ENCODE results near the gene PXDN.
"Not testable (repeated sequence)": the region's sequence is repeated elsewhere in the genome, so short reads cannot be mapped to it uniquely, and the experiment has no call there.

Gene PXDN

DNA sequence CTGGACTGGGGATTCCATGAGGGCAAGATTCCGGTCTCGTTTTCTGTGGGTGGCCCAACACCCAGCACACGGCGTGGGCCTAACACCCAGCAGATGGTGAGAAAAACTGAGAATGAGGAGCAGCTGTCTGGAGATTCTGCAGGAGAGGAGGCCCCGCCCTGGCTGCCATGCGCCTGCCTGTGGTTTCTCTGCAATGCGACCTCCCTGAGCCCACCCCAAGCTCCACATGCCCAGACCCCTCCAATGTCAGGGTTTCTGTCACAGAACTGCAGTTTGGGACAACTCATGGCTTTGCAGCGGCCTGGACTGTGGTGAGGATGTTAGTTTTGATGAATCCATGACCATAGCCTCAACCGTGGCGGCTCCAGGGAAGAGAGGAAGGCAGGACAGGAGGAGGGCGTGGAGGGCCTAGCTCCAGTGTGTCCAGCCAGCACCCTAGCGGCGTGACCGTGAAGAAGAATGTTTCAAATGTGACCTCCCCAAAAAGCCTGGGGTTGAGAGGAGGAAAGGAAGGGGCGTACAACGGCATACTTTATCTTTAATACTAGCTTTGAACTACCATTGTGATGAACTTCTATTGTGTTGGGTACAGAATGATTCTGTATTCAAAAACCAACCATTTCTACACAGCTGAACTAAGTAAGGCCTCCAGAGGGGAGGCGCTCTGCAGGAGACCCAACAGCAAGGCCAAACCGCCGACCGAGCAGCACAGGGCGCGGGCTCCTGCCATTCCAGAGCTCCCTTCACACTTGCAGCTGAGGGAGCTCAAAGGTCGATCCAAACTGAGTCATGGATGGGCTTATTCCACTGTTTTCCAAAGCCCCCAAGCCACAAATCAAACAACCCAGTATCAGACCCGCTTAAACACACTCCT lies 3.4 kb downstream of the PXDN start:
- DNase-seq: no peak

GRCh38 chr2:1739961-1740715 lies 4.2 kb downstream of the PXDN start:
- DNase-seq: no peak

- no peak for DNase-seq
Observed at GRCh38 chr2:1739322-1739957, 4.9 kb downstream of the PXDN start.

DNA sequence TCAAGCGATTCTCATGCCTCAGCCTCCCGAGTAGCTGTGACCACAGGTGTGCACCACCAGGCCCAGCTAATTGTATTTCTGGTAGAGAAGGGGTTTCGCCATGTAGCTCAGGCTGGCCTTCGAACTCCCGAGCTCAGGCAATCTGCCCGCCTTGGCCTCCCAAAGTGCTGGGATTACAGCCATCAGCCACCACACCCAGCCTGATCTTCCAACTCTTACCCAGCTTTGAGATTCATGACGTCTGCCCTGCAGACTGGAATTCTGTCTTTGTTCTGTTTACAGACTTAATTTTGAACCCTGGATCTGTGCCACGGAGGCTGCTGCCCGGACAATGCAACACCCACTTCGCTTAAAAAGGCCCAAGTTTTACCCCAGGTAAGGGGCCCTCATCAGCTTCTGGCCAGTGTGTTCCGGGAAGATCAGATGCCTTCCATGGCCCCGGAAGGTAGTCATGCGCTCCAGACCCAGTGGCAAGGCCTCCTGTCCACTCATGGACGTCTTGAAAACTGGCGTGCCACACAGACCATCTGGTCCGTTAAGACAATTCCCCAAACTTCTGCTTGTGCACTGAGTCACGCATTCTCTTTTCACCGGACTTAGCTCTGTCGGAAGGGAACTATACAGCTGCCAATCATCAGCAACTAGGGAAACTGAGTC lies 5.5 kb downstream of the PXDN start:
- DNase-seq: no peak

- DNase-seq: no peak
Observed at GRCh38 chr2:1738163-1738562, 6.2 kb downstream of the PXDN start.

- no peak for DNase-seq
Observed at GRCh38 chr2:1736997-1737480, 7.3 kb downstream of the PXDN start.

DNA sequence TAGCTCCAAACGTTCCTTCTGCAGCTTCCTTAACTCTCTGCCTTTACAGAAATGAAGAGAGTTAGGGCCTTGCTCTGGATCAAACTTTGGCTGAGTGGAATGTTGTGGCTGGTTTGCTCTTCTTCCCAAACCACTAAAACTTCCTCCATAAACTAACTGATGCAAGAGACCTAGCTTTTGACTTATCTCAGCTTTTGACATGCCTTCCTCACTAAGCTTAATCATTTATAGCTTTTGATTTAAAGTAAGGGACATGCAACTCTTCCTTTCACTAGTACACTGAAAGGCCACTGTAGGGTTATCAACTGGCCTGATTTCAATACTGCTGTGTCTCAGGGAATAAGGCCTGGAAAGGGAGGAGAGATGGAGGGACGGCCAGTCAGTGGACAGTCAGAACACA lies 8.3 kb downstream of the PXDN start:
- DNase-seq: peak; percentile 11

DNA sequence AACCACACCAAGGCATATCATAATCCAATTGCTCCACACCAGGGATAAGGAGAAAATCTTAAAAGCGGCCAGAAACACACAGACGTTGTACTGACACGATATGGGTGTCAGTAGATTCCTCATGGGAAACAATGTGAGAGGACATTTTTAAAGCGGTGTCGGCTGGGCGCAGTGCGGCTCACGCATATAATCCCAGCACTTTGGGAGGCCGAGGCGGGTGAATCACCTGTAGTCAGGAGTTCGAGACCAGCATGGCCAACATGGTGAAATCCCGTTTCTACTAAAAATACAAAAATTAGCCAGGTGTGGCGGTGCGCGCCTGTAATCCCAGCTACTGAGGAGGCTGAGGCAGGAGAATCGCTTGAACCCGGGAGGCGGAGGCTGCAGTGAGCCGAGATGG lies 11.0 kb downstream of the PXDN start:
- DNase-seq: not testable (repeated sequence)

DNA sequence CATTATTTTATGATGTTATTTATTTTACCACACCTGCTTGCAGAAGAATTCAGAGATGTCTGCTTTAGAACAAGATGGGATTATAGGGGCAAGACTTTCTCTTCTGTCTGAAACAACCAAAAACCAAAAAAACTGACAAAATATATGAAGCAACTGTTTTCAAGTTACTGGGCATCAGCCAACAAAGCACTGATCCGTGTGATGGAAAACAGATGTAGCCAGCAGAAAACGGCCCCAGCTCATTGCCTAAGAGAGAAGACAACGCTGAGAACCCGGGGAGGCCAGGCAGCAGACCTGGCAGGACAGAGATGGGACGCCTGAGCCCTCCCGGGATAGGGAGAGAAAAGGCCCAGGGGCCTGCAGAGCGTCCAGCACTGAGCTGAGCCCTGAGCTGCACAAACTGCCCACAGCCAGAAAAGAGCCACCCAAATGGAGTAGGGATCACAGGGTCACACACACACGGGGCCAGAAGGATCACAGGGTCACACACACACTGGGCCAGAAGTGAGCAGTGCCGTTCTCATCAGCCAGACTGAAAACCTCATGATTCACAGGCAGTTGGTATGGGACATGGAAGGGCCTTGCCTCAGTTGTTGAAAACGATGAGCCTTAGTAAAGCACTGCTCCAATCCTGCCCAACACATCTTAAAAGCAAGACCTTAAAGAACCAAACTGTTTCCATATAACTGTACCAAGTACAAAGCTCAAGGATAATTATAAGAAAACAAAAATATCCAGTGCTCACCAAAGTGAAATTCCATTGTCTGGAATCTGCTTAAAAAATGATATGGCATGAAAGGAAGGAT lies 12.1 kb downstream of the PXDN start:
- DNase-seq: no peak

- no peak for DNase-seq
Observed at GRCh38 chr2:1731447-1731962, 12.8 kb downstream of the PXDN start.

DNA sequence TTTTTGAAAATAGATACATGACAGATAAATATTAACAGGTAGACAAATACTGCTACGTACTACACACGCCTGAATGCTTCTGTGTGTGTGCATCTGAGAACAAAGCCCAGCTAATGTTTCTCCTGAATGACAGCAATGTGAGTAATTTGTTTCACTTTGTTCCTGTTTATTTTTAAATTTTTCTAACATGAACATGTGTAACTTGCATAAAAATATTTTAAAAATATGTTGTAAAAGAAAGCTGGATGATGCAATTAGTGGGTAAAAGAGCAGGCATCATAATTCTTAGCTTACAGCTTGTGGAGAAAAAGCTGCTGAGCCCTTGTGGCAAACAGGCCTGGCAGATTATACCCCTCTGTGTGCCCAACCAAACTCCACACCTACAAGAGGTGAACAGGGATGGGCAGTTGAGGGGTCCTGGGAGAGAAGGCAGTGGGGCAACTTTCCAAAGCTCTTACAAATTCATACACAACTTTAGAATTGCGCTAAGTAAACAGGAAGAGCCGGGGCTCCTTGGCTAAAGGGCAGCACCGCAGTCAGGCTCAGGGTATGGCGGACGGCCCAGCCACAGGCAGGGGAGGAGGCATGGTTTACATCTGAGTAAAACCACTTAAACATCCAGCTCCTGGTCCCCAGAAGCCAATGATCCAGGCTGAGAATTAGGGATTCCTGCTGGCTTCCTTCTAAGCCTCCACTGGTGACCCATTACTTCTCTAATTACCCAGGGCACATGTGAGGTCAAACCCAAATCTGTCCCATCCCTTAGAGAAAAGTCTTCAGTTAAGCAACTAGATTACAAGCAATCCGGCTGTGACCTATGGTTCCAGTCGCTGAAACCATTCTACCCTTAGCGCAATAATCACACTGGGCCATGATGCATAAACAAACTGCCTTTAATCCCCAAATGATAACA lies 14.0 kb downstream of the PXDN start:
- DNase-seq: peak; percentile 63

DNA sequence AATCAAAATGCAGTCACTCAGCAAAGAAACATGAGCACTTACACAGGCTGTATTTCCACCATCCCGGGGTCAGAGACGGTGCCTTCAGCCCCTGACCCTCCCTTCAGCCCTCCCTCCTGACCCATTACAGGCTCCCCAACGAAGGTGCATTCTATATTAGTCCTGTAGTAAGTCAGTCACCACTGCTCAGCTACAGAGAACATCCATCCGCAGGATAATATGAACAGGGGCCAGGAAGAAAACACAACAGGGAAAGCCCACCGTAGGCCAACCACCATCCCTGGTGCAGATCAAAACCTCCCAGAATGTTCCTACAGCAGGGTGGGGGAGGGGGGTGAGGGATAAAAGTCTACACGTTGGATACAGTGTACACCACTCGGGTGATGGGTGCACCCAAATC lies 15.1 kb downstream of the PXDN start:
- DNase-seq: no peak

DNA sequence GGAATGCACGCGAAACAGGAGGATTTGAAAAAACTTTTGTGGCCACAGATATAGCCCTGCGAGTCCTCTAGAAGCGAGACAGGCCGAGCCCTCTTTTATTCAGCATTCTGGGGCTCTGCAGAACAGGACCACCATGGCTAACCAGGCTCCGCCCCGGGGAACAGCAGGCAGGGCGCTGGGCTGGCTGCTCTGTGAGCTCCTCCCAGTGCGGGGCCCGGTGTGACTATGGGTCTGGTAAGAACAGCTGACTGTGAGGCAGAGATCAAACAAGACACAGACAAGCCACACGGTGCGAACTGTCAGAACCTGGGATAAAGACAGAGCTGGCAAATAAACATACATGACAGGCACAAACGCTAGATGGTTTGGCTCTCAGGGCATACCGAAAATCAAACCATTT lies 15.5 kb downstream of the PXDN start:
- DNase-seq: no peak

DNA sequence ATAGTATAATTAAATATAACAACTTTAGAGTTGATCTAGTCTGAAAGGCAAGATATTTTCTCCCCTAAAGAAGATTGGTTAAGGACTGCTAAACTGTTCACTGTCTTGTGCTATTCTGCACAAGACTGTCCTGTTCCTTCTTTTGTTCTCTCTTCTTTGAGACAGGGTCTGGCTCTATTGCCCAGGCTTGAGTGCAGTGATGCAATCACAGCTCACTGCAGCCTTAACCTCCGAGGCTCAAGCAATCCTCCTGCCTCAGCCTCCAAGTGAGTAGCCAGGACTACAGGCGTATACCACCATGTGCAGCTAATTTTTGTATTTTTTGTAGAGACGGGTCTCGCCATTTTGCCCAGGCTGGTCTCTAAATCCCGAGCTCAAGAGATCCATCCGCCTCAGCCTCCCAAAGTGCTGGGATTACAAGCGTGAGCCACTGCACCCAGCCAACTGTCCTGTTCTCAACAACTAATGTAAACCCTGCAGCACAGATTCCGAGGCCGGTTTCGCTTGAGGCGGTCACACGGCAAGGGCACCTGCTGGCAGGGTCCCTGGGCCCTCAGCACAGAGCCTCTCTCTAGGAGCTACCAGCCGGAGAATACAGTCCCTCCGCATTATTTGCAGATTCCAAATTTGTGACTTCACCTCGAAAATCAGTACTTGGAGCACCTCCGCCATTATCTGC lies 16.4 kb downstream of the PXDN start:
- no peak for DNase-seq

DNA sequence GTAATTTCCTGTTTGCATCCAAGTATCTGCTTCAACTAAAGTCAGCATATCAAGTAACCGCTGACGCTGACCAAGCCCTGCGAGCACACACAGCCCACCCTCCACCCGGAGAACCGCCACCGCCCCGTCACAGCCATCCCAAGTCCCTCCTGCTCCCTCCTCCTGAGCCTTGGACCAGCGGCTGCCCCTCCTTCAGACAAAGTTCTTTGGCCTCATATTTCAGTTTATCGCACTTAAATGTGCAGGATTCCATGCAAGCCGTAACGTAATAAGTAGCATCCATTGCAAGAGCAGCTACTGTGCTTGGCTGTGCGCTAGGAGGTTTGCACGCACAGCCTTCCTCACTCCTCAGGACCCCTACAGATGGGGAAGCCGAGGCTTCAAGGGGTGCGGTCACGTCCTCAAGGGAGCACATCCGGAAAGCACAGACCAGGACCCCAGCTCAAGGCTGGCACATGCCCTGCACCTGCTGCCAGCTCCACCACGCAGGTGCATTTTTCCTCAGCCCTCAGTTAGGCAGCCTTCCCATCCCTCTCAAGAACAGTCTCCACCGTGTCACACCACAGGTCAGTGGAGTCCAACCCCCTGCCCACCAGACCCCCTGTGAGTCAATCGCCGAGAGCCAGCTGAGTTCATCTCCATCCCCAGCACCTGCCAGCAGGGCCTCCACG lies 17.1 kb downstream of the PXDN start:
- no peak for DNase-seq

- DNase-seq: no peak
Observed at GRCh38 chr2:1726558-1726957, 17.8 kb downstream of the PXDN start.

- DNase-seq: not testable (repeated sequence)
Observed at GRCh38 chr2:1724351-1724750, 20.0 kb downstream of the PXDN start.

GRCh38 chr2:1723397-1724042 lies 20.8 kb downstream of the PXDN start:
- DNase-seq: no peak

DNA sequence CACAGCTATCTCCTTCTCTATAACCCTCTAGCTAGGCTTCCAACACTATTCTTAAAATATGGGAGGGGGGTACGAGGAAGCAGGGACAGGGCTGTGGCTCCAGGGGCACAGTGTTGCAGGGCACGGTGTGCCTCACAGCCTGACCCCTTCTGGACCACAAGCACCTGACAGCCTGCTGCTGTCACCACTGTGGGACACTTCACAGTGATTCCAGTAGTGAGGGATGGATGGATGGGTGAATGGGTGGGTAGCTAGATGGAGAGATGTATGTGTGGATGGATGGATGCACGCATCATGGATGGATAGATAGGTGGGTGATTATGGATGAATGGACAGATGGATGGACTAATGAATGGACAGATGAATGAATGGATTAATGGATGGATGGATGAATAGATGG lies 21.6 kb downstream of the PXDN start:
- no peak for DNase-seq

Measured in NCI-H226 (cell line).